ENCODE data around the gene MAP1B.

- TF ChIP-seq POLR2AphosphoS5 (IDR thresholded peaks at IDR 0.05) (no peak), CTCF (IDR thresholded peaks at IDR 0.05) (no peak)
Observed at GRCh38 chr5:72076621-72077300, 30.5 kb upstream of the MAP1B start.
